HL-60 (cell line): Measurements from ENCODE around the gene IGF2BP3.
"Not testable (repeated sequence)": the region's sequence is repeated elsewhere in the genome, so short reads cannot be mapped to it uniquely, and the experiment has no call there.

Experiments
- DNase-seq, 2 experiments: peaks; one replicate each; pipeline ENCODE4 v3.0.0-alpha.2; 2010 to 2020; ENCODE audit warnings: low read depth in 1 of 2, low spot score in 1 of 2
- H3K27ac ChIP-seq: fragments of 250-450 bp; sonication (Bioruptor Pico); replicated peaks from 2 replicates; pipeline ENCODE4 v1.5.1; 2020; ENCODE audit warnings: mild to moderate bottlenecking, moderate library complexity
- H3K27me3 ChIP-seq: fragments of 250-450 bp; sonication (Bioruptor Pico); 2 replicates; pipeline ENCODE4 v1.5.1; 2021; ENCODE audit warnings: mild to moderate bottlenecking, moderate library complexity; ENCODE audit not compliant: insufficient read depth, poor library complexity, severe bottlenecking
- H3K4me3 ChIP-seq: replicated peaks from 2 replicates; pipeline ENCODE4 v1.5.1; 2011; ENCODE audit warnings: mild to moderate bottlenecking, control low read depth, low read length; ENCODE audit not compliant: insufficient read depth
- CTCF ChIP-seq: IDR thresholded peaks from one replicate; pipeline ENCODE4 v1.5.1; 2011; ENCODE audit warnings: low read length, control low read depth, inconsistent platforms; ENCODE audit not compliant: insufficient read depth
- GABPA ChIP-seq: IDR thresholded peaks from 2 replicates; pipeline ENCODE4 v1.6.1; 2012; ENCODE audit warnings: low read depth
- POLR2AphosphoS5 ChIP-seq: IDR thresholded peaks from 2 replicates; pipeline ENCODE4 v1.6.1; 2012; ENCODE audit warnings: low read depth
- REST ChIP-seq: IDR thresholded peaks from 2 replicates; pipeline ENCODE4 v1.6.1; 2012; ENCODE audit warnings: low read depth; ENCODE audit not compliant: insufficient replicate concordance
- SPI1 ChIP-seq: IDR thresholded peaks from 2 replicates; pipeline ENCODE4 v1.6.1; 2012; ENCODE audit warnings: low read depth, mild to moderate bottlenecking, borderline replicate concordance

IGF2BP3 gene

GRCh38 chr7:23406564-23406963 is 63.7 kb downstream of the IGF2BP3 start:
- not testable (repeated sequence) for H3K27ac ChIP-seq, DNase-seq, H3K4me3 ChIP-seq, H3K27me3 ChIP-seq

GRCh38 chr7:23405240-23405618 is 65.1 kb downstream of the IGF2BP3 start:
- DNase-seq: no peak
- TF ChIP-seq POLR2AphosphoS5: no peak
- no peak for TF ChIP-seq CTCF
- Histone ChIP-seq H3K4me3 (no peak overlapping the region), H3K27me3 (no peaks in the 10 kb centered on the region), H3K27ac (no peak overlapping the region)

GRCh38 chr7:23404546-23405239 is 65.6 kb downstream of the IGF2BP3 start:
- no peaks in the 10 kb centered on the region for H3K27me3 ChIP-seq
- DNase-seq: no peak
- H3K4me3 ChIP-seq: no peak overlapping the region
- H3K27ac ChIP-seq: no peak overlapping the region
- TF ChIP-seq GABPA (no peak), CTCF (no peak), POLR2AphosphoS5 (no peak), REST (no peak), SPI1 (no peak)

GRCh38 chr7:23403970-23404369 is 66.3 kb downstream of the IGF2BP3 start:
- no peak for TF ChIP-seq GABPA
- no peak for TF ChIP-seq CTCF
- TF ChIP-seq REST: no peak
- TF ChIP-seq POLR2AphosphoS5: no peak
- TF ChIP-seq SPI1: no peak
- no peak overlapping the region for H3K4me3 ChIP-seq
- H3K27me3 ChIP-seq: no peaks in the 10 kb centered on the region
- DNase-seq: no peak
- no peak overlapping the region for H3K27ac ChIP-seq

GRCh38 chr7:23398090-23398489 is 72.2 kb downstream of the IGF2BP3 start:
- not testable (repeated sequence) for H3K27ac ChIP-seq, H3K4me3 ChIP-seq, H3K27me3 ChIP-seq, DNase-seq
